HAP-1 (cell line): Measurements from ENCODE around the gene ARHGAP42.
"Not testable (repeated sequence)": the region's sequence is repeated elsewhere in the genome, so short reads cannot be mapped to it uniquely, and the experiment has no call there.

ENCODE experiments used
- DNase-seq, 2 experiments: peaks; one replicate each; pipeline ENCODE4 v3.0.0-alpha.2; 2016 to 2020; ENCODE audit warnings: low spot score in 2 of 2
- H3K27me3 ChIP-seq: fragments of 250-450 bp; sonication (Bioruptor Pico); 2 replicates; pipeline ENCODE4 v1.5.1; 2020; ENCODE audit warnings: low read depth, mild to moderate bottlenecking, moderate library complexity
- H3K36me3 ChIP-seq: fragments of 250-450 bp; sonication (Bioruptor Pico); replicated peaks from 2 replicates; pipeline ENCODE4 v1.5.1; 2020; ENCODE audit warnings: mild to moderate bottlenecking
- H3K4me1 ChIP-seq: fragments of 250-450 bp; sonication (Bioruptor Pico); 2 replicates; pipeline ENCODE4 v1.5.1; 2020; ENCODE audit warnings: mild to moderate bottlenecking
- H3K4me3 ChIP-seq: fragments of 250-450 bp; sonication (Bioruptor Pico); 2 replicates; pipeline ENCODE4 v1.5.1; 2020; ENCODE audit warnings: mild to moderate bottlenecking, moderate library complexity
- H3K9me3 ChIP-seq: fragments of 250-450 bp; sonication (Bioruptor Pico); 2 replicates; pipeline ENCODE4 v1.5.1; 2020; ENCODE audit warnings: mild to moderate bottlenecking, moderate library complexity
- in situ Hi-C: fragments of 300-500 bp; cut with MboI; formaldehyde crosslinking; loops from 3 replicates; pipeline ENCODE4 v1.14.3; 2020; ENCODE audit warnings: low sequenced_read_pairs, inconsistent platforms, mixed read lengths

Gene ARHGAP42

GRCh38 chr11:100746448-100746847 is 59.4 kb downstream of the ARHGAP42 start:
- H3K27me3 ChIP-seq, result peaks cover 18% of the 10 kb centered on the region
- 0 out of 2 replicates have a peak, but pooled peaks cover 4% of the 10 kb centered on the region for H3K4me1 ChIP-seq
- peaks cover 6% of the 10 kb centered on the region for H3K9me3 ChIP-seq
- in situ Hi-C loops, result no loop called here
- no peaks in the 10 kb centered on the region for H3K36me3 ChIP-seq
- H3K4me3 ChIP-seq, result no peak overlapping the region
- DNase-seq, result no peak

- in situ Hi-C loops, result no loop called here
- no peak for DNase-seq
- H3K4me1 ChIP-seq, result no peaks in the 10 kb centered on the region
- H3K4me3 ChIP-seq, result no peak overlapping the region
- H3K9me3 ChIP-seq, result peaks cover 6% of the 10 kb centered on the region
- no peaks in the 10 kb centered on the region for H3K36me3 ChIP-seq
- peaks cover 13% of the 10 kb centered on the region for H3K27me3 ChIP-seq
Observed at GRCh38 chr11:100748153-100748552, 61.1 kb downstream of the ARHGAP42 start.

DNA sequence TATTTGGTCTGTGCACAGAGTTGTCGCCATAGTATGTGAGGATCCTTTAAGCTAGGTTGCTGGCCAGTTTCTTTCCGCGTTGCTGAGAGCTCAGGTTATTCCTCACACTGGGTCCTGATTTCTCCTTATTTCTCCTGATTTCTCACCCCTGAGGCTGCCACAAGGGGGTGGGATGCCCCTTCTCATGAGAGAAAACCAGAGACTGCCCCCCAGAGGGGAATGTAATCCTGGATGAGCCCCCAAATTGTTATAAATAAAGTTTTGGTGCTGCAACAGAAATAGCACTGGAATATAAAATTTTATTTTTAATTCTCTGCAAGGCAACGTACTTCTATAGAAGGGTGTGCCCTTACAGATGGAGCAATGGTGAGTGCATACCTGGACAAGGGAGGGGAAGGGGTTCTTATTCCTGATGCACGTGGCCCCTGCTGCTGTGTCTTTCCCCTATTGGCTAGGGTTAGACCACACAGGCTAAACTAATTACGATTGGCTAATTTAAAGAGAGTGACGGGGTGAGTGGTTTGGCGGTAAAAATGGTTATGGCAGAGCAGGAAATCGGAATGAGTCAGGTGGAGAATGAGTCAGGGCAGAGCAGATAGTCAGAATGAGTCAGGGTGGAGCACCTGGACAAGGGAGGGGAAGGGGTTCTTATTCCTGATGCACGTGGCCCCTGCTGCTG is 62.9 kb downstream of the ARHGAP42 start:
- H3K36me3 ChIP-seq, DNase-seq, H3K9me3 ChIP-seq, H3K4me3 ChIP-seq, H3K4me1 ChIP-seq, in situ Hi-C loops, H3K27me3 ChIP-seq: not testable (repeated sequence)

- in situ Hi-C loops, H3K9me3 ChIP-seq, H3K4me1 ChIP-seq, H3K27me3 ChIP-seq, H3K36me3 ChIP-seq, H3K4me3 ChIP-seq, DNase-seq: not testable (repeated sequence)
Observed at GRCh38 chr11:100750566-100750891, 63.4 kb downstream of the ARHGAP42 start.

GRCh38 chr11:100752371-100753171 is 65.5 kb downstream of the ARHGAP42 start:
- Histone ChIP-seq H3K36me3 (no peaks in the 10 kb centered on the region), H3K4me1 (0 out of 2 replicates have a peak, but pooled peaks cover 2% of the 10 kb centered on the region), H3K4me3 (no peak overlapping the region), H3K27me3 (no peaks in the 10 kb centered on the region), H3K9me3 (no peaks in the 10 kb centered on the region; the same call in 1 of the 2 replicates)
- in situ Hi-C loops, result no loop called here
- DNase-seq, result no peak

DNA sequence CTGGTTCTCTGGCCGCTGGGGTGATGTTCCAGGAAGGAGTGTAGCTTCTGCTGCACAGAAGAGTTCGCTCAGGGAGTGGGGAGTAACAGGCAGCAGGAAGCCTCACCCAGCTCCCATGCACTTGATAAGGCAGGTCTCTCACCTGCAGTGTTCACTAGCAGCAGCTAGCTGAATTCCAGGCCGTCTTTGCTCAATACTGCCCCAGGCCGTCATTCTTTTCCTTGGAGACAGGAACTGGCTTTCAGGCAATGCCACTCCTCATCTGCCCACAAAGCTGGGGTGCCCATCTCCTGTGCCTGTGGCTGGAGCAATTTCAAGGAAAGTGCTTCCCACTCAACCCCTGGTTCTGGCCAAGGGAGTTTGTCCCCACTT is 66.1 kb downstream of the ARHGAP42 start:
- peak in 1 of 2 experiments; percentile 19 for DNase-seq
- Histone ChIP-seq H3K4me1 (0 out of 2 replicates have a peak, but pooled peaks cover 2% of the 10 kb centered on the region), H3K36me3 (no peaks in the 10 kb centered on the region), H3K27me3 (no peaks in the 10 kb centered on the region), H3K9me3 (no peaks in the 10 kb centered on the region; the same call in 1 of the 2 replicates), H3K4me3 (no peak overlapping the region)
- in situ Hi-C loops, result no loop called here

GRCh38 chr11:100753571-100753970 is 66.5 kb downstream of the ARHGAP42 start:
- Histone ChIP-seq H3K9me3 (no peaks in the 10 kb centered on the region; the same call in 1 of the 2 replicates), H3K4me1 (0 out of 2 replicates have a peak, but pooled peaks cover 2% of the 10 kb centered on the region), H3K4me3 (no peak overlapping the region), H3K36me3 (no peaks in the 10 kb centered on the region), H3K27me3 (no peaks in the 10 kb centered on the region)
- no peak for DNase-seq
- in situ Hi-C loops, result no loop called here

DNA sequence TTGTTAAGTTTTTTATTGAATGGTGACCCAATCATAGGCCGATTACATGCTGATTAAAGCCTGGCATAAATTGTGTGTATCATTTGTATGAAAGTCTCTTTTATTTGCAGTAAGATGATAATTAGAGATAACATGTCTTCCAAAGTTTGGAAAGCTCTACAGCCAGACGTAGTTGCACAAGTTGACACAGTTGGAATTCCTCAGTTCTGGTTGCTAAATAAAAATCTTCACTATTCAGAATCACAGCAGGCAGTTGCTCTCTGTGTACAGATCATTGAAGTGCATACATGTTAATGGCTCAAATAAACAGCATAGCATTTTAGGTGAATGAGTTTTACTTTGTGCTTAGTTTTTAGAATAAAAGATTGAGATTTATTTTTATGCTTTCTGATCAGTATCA is 69.5 kb downstream of the ARHGAP42 start:
- in situ Hi-C loops, result no loop called here
- Histone ChIP-seq H3K27me3 (no peaks in the 10 kb centered on the region), H3K36me3 (no peaks in the 10 kb centered on the region), H3K4me3 (no peak overlapping the region), H3K9me3 (no peaks in the 10 kb centered on the region), H3K4me1 (peaks cover 5% of the 10 kb centered on the region; the same call in 1 of the 2 replicates)
- DNase-seq, result no peak

- Histone ChIP-seq H3K36me3 (no peaks in the 10 kb centered on the region), H3K4me1 (peaks cover 5% of the 10 kb centered on the region; the same call in 1 of the 2 replicates), H3K27me3 (no peaks in the 10 kb centered on the region), H3K9me3 (no peaks in the 10 kb centered on the region), H3K4me3 (no peak overlapping the region)
- in situ Hi-C loops, result no loop called here
- DNase-seq, result no peak
Observed at GRCh38 chr11:100757646-100758045, 70.6 kb downstream of the ARHGAP42 start.

GRCh38 chr11:100759106-100759505 is 72.0 kb downstream of the ARHGAP42 start:
- peaks cover 5% of the 10 kb centered on the region; the same call in 1 of the 2 replicates for H3K4me1 ChIP-seq
- H3K36me3 ChIP-seq, result no peaks in the 10 kb centered on the region
- H3K9me3 ChIP-seq, result no peaks in the 10 kb centered on the region
- H3K27me3 ChIP-seq, result no peaks in the 10 kb centered on the region
- H3K4me3 ChIP-seq, result no peak overlapping the region
- no peak for DNase-seq
- in situ Hi-C loops, result no loop called here

DNA sequence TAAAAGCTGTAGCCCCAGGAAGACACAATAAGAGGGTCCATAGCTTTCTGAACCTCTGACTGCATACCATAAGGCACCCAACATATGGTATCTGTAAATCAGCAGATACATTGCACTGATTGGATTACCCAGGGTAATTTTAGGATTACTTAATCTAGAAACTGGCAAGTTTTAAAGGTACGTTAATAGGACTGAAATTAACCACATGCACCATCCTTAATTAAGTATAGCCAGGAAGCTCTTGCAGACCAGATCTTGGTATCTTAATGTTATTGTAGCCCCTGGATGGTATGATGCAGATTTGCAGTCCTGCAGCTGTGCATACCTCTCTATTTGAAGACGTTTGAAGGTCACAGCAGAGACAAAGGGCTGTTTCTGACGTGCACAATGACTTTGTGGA is 72.8 kb downstream of the ARHGAP42 start:
- no peak for DNase-seq
- Histone ChIP-seq H3K4me3 (no peak overlapping the region), H3K9me3 (no peaks in the 10 kb centered on the region), H3K27me3 (no peaks in the 10 kb centered on the region), H3K4me1 (peaks cover 5% of the 10 kb centered on the region; the same call in 1 of the 2 replicates), H3K36me3 (no peaks in the 10 kb centered on the region)
- in situ Hi-C loops, result no loop called here

- Histone ChIP-seq H3K4me1 (peaks cover 3% of the 10 kb centered on the region; the same call in 1 of the 2 replicates), H3K4me3 (no peak overlapping the region), H3K36me3 (no peaks in the 10 kb centered on the region), H3K9me3 (no peaks in the 10 kb centered on the region), H3K27me3 (no peaks in the 10 kb centered on the region)
- in situ Hi-C loops, result no loop called here
- DNase-seq, result no peak
Observed at GRCh38 chr11:100760744-100761143, 73.7 kb downstream of the ARHGAP42 start.

DNA sequence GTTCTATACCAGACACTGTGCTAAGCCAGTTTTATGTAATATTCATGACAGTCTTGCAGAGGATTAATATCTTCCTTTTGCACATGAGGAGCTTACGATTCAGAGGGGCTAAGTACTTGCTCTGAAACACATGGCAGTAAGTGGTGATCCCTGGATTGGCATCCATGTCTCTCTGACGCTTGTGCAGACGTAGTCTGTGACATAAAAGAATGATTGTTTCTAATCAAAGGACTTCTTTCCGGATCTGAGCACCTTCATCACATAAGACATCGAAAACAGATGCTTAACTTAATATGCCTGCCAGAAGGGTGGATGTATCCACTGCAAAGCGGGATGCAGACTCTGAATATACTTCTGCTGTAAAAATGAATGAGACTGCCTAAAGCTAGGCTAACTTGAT is 74.8 kb downstream of the ARHGAP42 start:
- in situ Hi-C loops, result no loop called here
- H3K4me3 ChIP-seq, result no peak overlapping the region
- no peaks in the 10 kb centered on the region for H3K27me3 ChIP-seq
- no peak for DNase-seq
- H3K9me3 ChIP-seq, result no peaks in the 10 kb centered on the region
- peaks cover 3% of the 10 kb centered on the region; the same call in 1 of the 2 replicates for H3K4me1 ChIP-seq
- no peaks in the 10 kb centered on the region for H3K36me3 ChIP-seq

GRCh38 chr11:100766764-100767163 is 79.7 kb downstream of the ARHGAP42 start:
- no peaks in the 10 kb centered on the region for H3K36me3 ChIP-seq
- in situ Hi-C loops, result no loop called here
- no peak for DNase-seq

More at GRCh38 chr11:100766764-100767163, 79.7 kb downstream of the ARHGAP42 start:
- Histone ChIP-seq H3K9me3 (no peaks in the 10 kb centered on the region), H3K4me1 (peaks cover 14% of the 10 kb centered on the region), H3K27me3 (no peaks in the 10 kb centered on the region), H3K4me3 (no peak overlapping the region)
